Left lung (tissue), 10 donors: ENCODE results near the gene LRRC42. TPM values are rescaled to one million over a fixed set of nuclear protein-coding genes. Genes with fewer than 3 reads are reported as not detected.

Experiments used
- ATAC-seq: fragments of 200-7000 bp; cut with Tn5 transposase; one replicate; pipeline ENCODE4 v1.9.1; 2020; ENCODE audit warnings: moderate library complexity
- DNase-seq, 4 donors: peaks; one replicate each; pipeline ENCODE4 v3.0.0-alpha.2; 2013 to 2020
- H3K27ac ChIP-seq, 2 donors: fragments of 200-600 bp; sonication (generic) in 1 of 2; one replicate each; pipeline versions ENCODE4 v1.5.0 to v1.8.0; 2020 to 2021
- H3K27me3 ChIP-seq, 2 donors: fragments of 200-600 bp; sonication (generic) in 1 of 2; one replicate each; pipeline versions ENCODE4 v1.5.0 to v1.8.0; 2020 to 2021
- H3K36me3 ChIP-seq, 2 donors: fragments of 200-600 bp; sonication (generic) in 1 of 2; one replicate each; pipeline versions ENCODE4 v1.5.0 to v1.8.0; 2020 to 2021
- H3K4me1 ChIP-seq, 2 donors: fragments of 200-600 bp; one replicate each; pipeline ENCODE4 v1.8.0; 2021
- H3K4me3 ChIP-seq, 2 donors: fragments of 200-600 bp; sonication (generic) in 1 of 2; one replicate each; pipeline versions ENCODE4 v1.5.0 to v1.8.0; 2020 to 2021; ENCODE audit warnings: mild to moderate bottlenecking in 1 of 2
- H3K9me3 ChIP-seq, 2 donors: fragments of 200-600 bp; sonication (generic) in 1 of 2; one replicate each; pipeline versions ENCODE4 v1.5.0 to v1.8.0; 2020 to 2021
- CTCF ChIP-seq, 2 donors: fragments of 200-600 bp; sonication (generic) in 1 of 2; IDR thresholded peaks; one replicate each; pipeline versions ENCODE4 v1.5.0 to v1.8.0; 2021; ENCODE audit warnings: antibody characterized with exemption in 2 of 2
- intact Hi-C, 2 donors: fragments of 100-400 bp; cut with DNase I; formaldehyde crosslinking; loops; one replicate each; pipeline versions ENCODE4 v1.11.2 to v1.14.2; 2022
- polyA plus RNA-seq, 6 donors: library from polyadenylated mRNA; unstranded; fragments of 120-200 nt; gene quantifications; one replicate each; pipeline ENCODE4 v1.2.1, GENCODE V29; 2013; ENCODE audit not compliant: insufficient read length in 6 of 6
- total RNA-seq, 2 donors: library from RNA; stranded (reverse); fragmentation: NEBNext Ultra II Directional; extraction: Animal tissue kit (Norgen Biotek cat#: 25700); gene quantifications; one replicate each; pipeline ENCODE4 v1.2.1, GENCODE V29; 2021
- donor health status: DM: no; HTN: yes; CAD: no.
- donor health status: DM: no; HTN: no; CAD: no.

Gene LRRC42
- total and polyA plus RNA-seq, 8 donors, result 18.0 to 43.2 (median 35.2) TPM

DNA sequence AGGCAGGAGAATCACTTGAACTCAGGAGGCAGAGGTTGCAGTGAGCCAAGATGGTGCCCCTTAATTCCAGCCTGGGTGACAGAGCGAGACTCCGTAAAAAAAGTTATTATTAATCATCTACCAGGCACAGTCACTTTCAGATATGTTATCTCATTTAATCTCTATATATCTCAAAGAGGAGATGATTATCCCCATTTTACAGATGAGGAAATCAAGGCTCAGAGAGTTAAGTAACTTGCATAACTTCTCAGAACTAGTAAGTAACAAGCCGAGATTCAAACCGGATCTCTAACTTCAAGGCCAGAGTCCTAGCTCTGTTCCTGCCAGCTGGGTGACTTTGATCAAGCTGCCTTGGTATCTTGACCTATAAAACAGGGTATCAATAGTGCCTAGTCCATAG, 34.7 kb upstream of the LRRC42 start:
- intact Hi-C loops, result no loop called here
- Histone ChIP-seq H3K4me3 (no peak overlapping the region), H3K27ac (no peak overlapping the region), H3K4me1 (no peaks in the 10 kb centered on the region), H3K9me3 (no peaks in the 10 kb centered on the region), H3K36me3 (peaks cover 0 to 13% of the 10 kb centered on the region in 2 donors), H3K27me3 (no peaks in the 10 kb centered on the region)
- TF ChIP-seq CTCF (IDR thresholded peaks at IDR 0.05), result no peak
- ATAC-seq (no peak), DNase-seq (no peak)

GRCh38 chr1:53913352-53914033, 32.7 kb upstream of the LRRC42 start:
- H3K36me3 ChIP-seq, result peaks cover 0 to 17% of the 10 kb centered on the region in 2 donors
- no peak overlapping the region for H3K4me3 ChIP-seq
- DNase-seq, result no peak
- no peaks in the 10 kb centered on the region for H3K27me3 ChIP-seq
- intact Hi-C loops, result no loop called here
- no peak for TF ChIP-seq CTCF (IDR thresholded peaks at IDR 0.05)
- ATAC-seq, result no peak
- no peaks in the 10 kb centered on the region for H3K4me1 ChIP-seq
- H3K27ac ChIP-seq, result no peak overlapping the region
- H3K9me3 ChIP-seq, result no peaks in the 10 kb centered on the region

GRCh38 chr1:53918343-53918742, 27.8 kb upstream of the LRRC42 start:
- Histone ChIP-seq H3K27me3 (no peaks in the 10 kb centered on the region), H3K4me3 (no peak overlapping the region), H3K27ac (no peak overlapping the region), H3K9me3 (no peaks in the 10 kb centered on the region), H3K4me1 (no peaks in the 10 kb centered on the region), H3K36me3 (peaks cover 0 to 41% of the 10 kb centered on the region in 2 donors)
- DNase-seq (no peak), ATAC-seq (no peak)
- TF ChIP-seq CTCF (IDR thresholded peaks at IDR 0.05), result no peak
- intact Hi-C loops, result no loop called here

- no peak overlapping the region for H3K27ac ChIP-seq
- intact Hi-C loops, result no loop called here
- TF ChIP-seq CTCF (IDR thresholded peaks at IDR 0.05), result no peak
- no peaks in the 10 kb centered on the region for H3K4me1 ChIP-seq
- peaks cover 0 to 52% of the 10 kb centered on the region in 2 donors for H3K36me3 ChIP-seq
- no peak overlapping the region for H3K4me3 ChIP-seq
- no peaks in the 10 kb centered on the region for H3K9me3 ChIP-seq
- H3K27me3 ChIP-seq, result no peaks in the 10 kb centered on the region
- no peak for DNase-seq
- ATAC-seq, result no peak
Observed at GRCh38 chr1:53919675-53920066, 26.5 kb upstream of the LRRC42 start.

DNA sequence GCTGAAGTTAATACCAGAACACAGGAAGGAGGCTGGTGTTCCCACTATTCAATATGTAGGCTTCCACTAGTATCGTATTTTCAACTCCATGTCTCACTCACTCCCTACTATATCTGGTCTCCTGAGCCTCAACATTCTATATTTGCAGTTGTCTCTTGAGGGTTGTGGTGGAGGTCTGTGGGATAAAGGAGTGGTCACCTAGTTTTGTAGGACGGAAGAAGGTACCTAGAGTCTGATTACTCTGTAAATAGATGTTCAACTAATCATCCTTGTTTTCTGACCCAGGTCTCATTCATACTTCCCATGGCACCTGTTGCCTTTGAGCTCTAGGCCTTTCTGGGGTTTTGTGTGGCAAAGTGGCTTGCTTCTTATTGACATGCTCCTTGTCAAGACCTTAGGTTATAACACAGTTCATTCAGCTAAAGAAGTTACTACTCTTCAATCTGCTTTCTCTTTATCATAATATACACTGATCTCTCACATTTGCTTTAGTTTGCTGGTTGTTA, 18.7 kb upstream of the LRRC42 start:
- peaks cover 0 to 45% of the 10 kb centered on the region in 2 donors for H3K36me3 ChIP-seq
- no peak overlapping the region for H3K4me3 ChIP-seq
- ATAC-seq, result no peak
- TF ChIP-seq CTCF (IDR thresholded peaks at IDR 0.05), result no peak
- DNase-seq, result no peak
- no peaks in the 10 kb centered on the region for H3K27me3 ChIP-seq
- no peaks in the 10 kb centered on the region for H3K4me1 ChIP-seq
- H3K9me3 ChIP-seq, result no peaks in the 10 kb centered on the region
- H3K27ac ChIP-seq, result no peak overlapping the region
- intact Hi-C loops, result no loop called here
